GM12873 (cell line): ENCODE measurements around the gene RAD51B.

Experiments
- CTCF ChIP-seq: IDR thresholded peaks from 2 replicates; pipeline ENCODE4 v1.5.1; 2012; ENCODE audit warnings: low read depth, mild to moderate bottlenecking, moderate library complexity, low read length, control low read depth; ENCODE audit not compliant: insufficient read depth; ENCODE audit errors: missing control alignments

The RAD51B gene

GRCh38 chr14:67975470-67975869 is 155.9 kb downstream of the RAD51B start:
- TF ChIP-seq CTCF, result no peak

GRCh38 chr14:67977434-67978034 is 158.0 kb downstream of the RAD51B start:
- no peak for TF ChIP-seq CTCF

GRCh38 chr14:67978749-67979148 is 159.2 kb downstream of the RAD51B start:
- TF ChIP-seq CTCF, result no peak

GRCh38 chr14:67982711-67983608 is 163.4 kb downstream of the RAD51B start:
- TF ChIP-seq CTCF, result no peak

GRCh38 chr14:67984274-67984673 is 164.7 kb downstream of the RAD51B start:
- TF ChIP-seq CTCF, result no peak

GRCh38 chr14:67986131-67986841 is 166.7 kb downstream of the RAD51B start:
- TF ChIP-seq CTCF, result no peak

GRCh38 chr14:67987606-67988005 is 168.0 kb downstream of the RAD51B start:
- TF ChIP-seq CTCF, result no peak
